PC-3 (cell line): ENCODE data around the gene ANKH. TPM values are rescaled to one million over a fixed set of nuclear protein-coding genes. Genes with fewer than 3 reads are reported as not detected.

Source experiments
- ATAC-seq: fragments of 200-7000 bp; cut with Tn5 transposase; 2 replicates; pipeline ENCODE4 v1.9.1; 2020; ENCODE audit warnings: mild to moderate bottlenecking, moderate library complexity
- BruUV-seq: library from RNA; stranded (reverse); fragments of 400-500 nt; replicated peaks from 2 replicates; lab custom pipeline; 2021; lab: Mats Ljungman, UMichigan
- CTCF ChIA-PET: fragments of 300-600 bp; sonication (Branson Sonifier 250); formaldehyde crosslinking; loops from one replicate; lab custom pipeline; 2022; ENCODE audit warnings: antibody characterized with exemption; lab: Charles Lee
- POLR2A ChIA-PET: fragments of 300-600 bp; sonication (Branson Sonifier 250); formaldehyde crosslinking; loops from one replicate; lab custom pipeline; 2022; ENCODE audit warnings: antibody characterized with exemption; ENCODE audit not compliant: unreplicated experiment; lab: Charles Lee
- DNase-seq: peaks from one replicate; pipeline ENCODE4 v3.0.0-alpha.2; 2015
- H2AFZ ChIP-seq: fragments of 300-600 bp; sonication (generic); 2 replicates; pipeline ENCODE4 v1.6.0; 2016; ENCODE audit warnings: antibody characterized with exemption, low read length
- H3F3A ChIP-seq: fragments of 300-600 bp; sonication (generic); one replicate; pipeline ENCODE4 v1.6.0; 2017; ENCODE audit warnings: antibody characterized with exemption, low read length, control low read depth, mild to moderate bottlenecking; ENCODE audit not compliant: unreplicated experiment
- H3K27ac ChIP-seq: fragments of 300-600 bp; sonication (generic); 2 replicates; pipeline ENCODE4 v1.5.1; 2016; ENCODE audit warnings: mild to moderate bottlenecking, low read length
- H3K27me3 ChIP-seq: fragments of 300-600 bp; sonication (generic); 2 replicates; pipeline ENCODE4 v1.6.1; 2016; ENCODE audit warnings: low read length, mixed read lengths
- H3K36me3 ChIP-seq: fragments of 300-600 bp; sonication (generic); 2 replicates; pipeline ENCODE4 v1.6.1; 2016; ENCODE audit warnings: low read depth, mixed run types, low read length, mixed read lengths
- H3K4me1 ChIP-seq: fragments of 300-600 bp; sonication (generic); 2 replicates; pipeline ENCODE4 v1.5.1; 2016; ENCODE audit warnings: low read length; ENCODE audit not compliant: insufficient read depth
- H3K4me2 ChIP-seq: fragments of 300-600 bp; sonication (generic); 2 replicates; pipeline ENCODE4 v1.6.0; 2016; ENCODE audit warnings: low read length
- H3K4me3 ChIP-seq: fragments of 300-600 bp; sonication (generic); 2 replicates; pipeline ENCODE4 v1.5.1; 2016; ENCODE audit warnings: mild to moderate bottlenecking, low read length, mixed read lengths
- H3K79me2 ChIP-seq: fragments of 300-600 bp; sonication (generic); 2 replicates; pipeline ENCODE4 v1.6.1; 2017; ENCODE audit warnings: low read length, mixed read lengths
- H3K9ac ChIP-seq: fragments of 300-600 bp; sonication (generic); 2 replicates; pipeline ENCODE4 v1.6.0; 2016; ENCODE audit warnings: mild to moderate bottlenecking, low read length
- H3K9me2 ChIP-seq: fragments of 300-600 bp; sonication (generic); replicated peaks from 2 replicates; pipeline ENCODE4 v1.6.1; 2016; ENCODE audit warnings: mixed run types, low read length, mixed read lengths
- H3K9me3 ChIP-seq: fragments of 300-600 bp; sonication (generic); 2 replicates; pipeline ENCODE4 v1.6.1; 2016; ENCODE audit warnings: low read length, mixed read lengths
- H4K20me1 ChIP-seq: fragments of 300-600 bp; sonication (generic); 2 replicates; pipeline ENCODE4 v1.6.1; 2016; ENCODE audit warnings: low read length, mixed read lengths
- EZH2 ChIP-seq: fragments of 300-600 bp; sonication (generic); IDR thresholded peaks from one replicate; pipeline ENCODE4 v1.6.1; 2017; ENCODE audit warnings: antibody characterized with exemption, mild to moderate bottlenecking, low read length; ENCODE audit not compliant: unreplicated experiment
- EZH2phosphoT487 ChIP-seq: fragments of 300-600 bp; sonication (generic); IDR thresholded peaks from 2 replicates; pipeline ENCODE4 v1.6.1; 2018; ENCODE audit warnings: mild to moderate bottlenecking, antibody characterized with exemption, low read length, borderline replicate concordance
- intact Hi-C: fragments of 100-400 bp; cut with micrococcal nuclease; formaldehyde crosslinking; loops from 2 replicates; pipeline ENCODE4 v1.9.0; 2023
- total RNA-seq: library from RNA; depleted of rRNA; stranded (reverse); fragments of >200 nt; gene quantifications from 2 replicates; pipeline ENCODE4 v1.2.3, GENCODE V29; 2014
- TF ChIP-seq, protein P1 (sequence below): fragments of 300-600 bp; sonication (generic); conservative IDR thresholded peaks from 2 replicates; pipeline ENCODE4 v1.5.1; 2017; ENCODE audit warnings: antibody characterized with exemption, low read depth, mild to moderate bottlenecking, low read length

The ANKH gene
- total RNA-seq, 1 experiment from 2014 or later, result 11.6 TPM

DNA sequence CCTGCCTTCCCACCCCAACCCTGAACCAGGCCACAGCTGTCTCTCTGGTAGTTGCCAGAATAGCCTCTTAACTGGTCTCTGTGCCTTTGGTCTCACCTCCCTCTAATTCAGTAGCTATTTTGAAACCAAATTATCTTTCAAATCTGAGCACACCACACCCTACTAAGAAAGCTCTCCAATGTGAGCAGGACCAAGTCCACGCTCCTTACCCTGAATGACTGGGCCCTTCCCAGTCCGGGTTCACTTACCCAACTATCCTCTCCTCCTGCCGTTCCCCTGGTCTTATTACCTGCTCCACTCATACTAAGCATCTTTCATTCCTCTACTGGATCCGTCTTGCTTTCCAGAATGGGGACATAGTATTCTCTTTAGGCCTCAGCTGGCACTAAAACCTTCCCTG, 16.8 kb downstream of the ANKH start:
- H3K9me3 ChIP-seq, result no peaks in the 10 kb centered on the region
- DNase-seq, result no peak
- H3K4me3 ChIP-seq, result no peak overlapping the region
- H3F3A ChIP-seq, result no peaks in the 10 kb centered on the region
- CTCF ChIA-PET, result no interaction called here
- no peaks in the 10 kb centered on the region for H4K20me1 ChIP-seq
- intact Hi-C loops, result no loop called here
- H3K4me1 ChIP-seq, result peaks cover 6% of the 10 kb centered on the region
- TF ChIP-seq EZH2 (no peak), EZH2phosphoT487 (no peak)
- TF ChIP-seq, protein P1, sequence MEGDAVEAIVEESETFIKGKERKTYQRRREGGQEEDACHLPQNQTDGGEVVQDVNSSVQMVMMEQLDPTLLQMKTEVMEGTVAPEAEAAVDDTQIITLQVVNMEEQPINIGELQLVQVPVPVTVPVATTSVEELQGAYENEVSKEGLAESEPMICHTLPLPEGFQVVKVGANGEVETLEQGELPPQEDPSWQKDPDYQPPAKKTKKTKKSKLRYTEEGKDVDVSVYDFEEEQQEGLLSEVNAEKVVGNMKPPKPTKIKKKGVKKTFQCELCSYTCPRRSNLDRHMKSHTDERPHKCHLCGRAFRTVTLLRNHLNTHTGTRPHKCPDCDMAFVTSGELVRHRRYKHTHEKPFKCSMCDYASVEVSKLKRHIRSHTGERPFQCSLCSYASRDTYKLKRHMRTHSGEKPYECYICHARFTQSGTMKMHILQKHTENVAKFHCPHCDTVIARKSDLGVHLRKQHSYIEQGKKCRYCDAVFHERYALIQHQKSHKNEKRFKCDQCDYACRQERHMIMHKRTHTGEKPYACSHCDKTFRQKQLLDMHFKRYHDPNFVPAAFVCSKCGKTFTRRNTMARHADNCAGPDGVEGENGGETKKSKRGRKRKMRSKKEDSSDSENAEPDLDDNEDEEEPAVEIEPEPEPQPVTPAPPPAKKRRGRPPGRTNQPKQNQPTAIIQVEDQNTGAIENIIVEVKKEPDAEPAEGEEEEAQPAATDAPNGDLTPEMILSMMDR, result no peak
- no peak overlapping the region for H3K9ac ChIP-seq
- no peak for ATAC-seq
- no TSS peak for BruUV-seq
- no peaks in the 10 kb centered on the region for H3K27me3 ChIP-seq
- no peaks in the 10 kb centered on the region for H3K36me3 ChIP-seq
- no peaks in the 10 kb centered on the region for H3K79me2 ChIP-seq
- POLR2A ChIA-PET, result no interaction called here
- no peak overlapping the region for H3K4me2 ChIP-seq
- no peaks in the 10 kb centered on the region for H3K9me2 ChIP-seq
- no peak overlapping the region for H2AFZ ChIP-seq
- no peak overlapping the region for H3K27ac ChIP-seq

DNA sequence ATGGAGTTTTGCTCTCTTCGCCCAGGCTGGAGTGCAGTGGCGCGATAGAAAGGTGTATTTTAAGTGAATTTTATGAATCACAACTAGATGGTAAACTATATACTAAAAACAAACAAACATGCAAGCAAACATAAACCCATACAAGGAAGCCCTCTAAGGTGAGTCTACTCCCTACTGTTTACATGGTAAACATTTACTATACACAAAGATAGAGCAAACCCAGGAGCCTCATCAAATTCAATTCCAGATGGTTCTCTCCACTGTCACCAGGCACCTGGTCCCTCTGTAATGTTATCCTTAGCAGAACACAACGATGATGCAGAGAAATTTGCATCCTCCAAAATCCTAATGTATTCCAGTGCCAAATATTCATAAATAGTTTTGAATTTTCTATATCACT, 17.9 kb downstream of the ANKH start:
- Histone ChIP-seq H3F3A (no peaks in the 10 kb centered on the region), H3K9ac (no peak overlapping the region), H2AFZ (no peak overlapping the region), H3K79me2 (no peaks in the 10 kb centered on the region), H3K4me1 (peaks cover 17% of the 10 kb centered on the region), H3K27ac (no peak overlapping the region), H3K36me3 (no peaks in the 10 kb centered on the region), H3K9me2 (no peaks in the 10 kb centered on the region), H3K9me3 (no peaks in the 10 kb centered on the region), H3K4me3 (no peak overlapping the region), H3K4me2 (no peak overlapping the region), H4K20me1 (no peaks in the 10 kb centered on the region), H3K27me3 (no peaks in the 10 kb centered on the region)
- ATAC-seq (no peak), DNase-seq (no peak)
- ChIA-PET CTCF (no interaction called here), POLR2A (no interaction called here)
- intact Hi-C loops, result no loop called here
- TF ChIP-seq EZH2 (no peak), EZH2phosphoT487 (no peak)
- TF ChIP-seq, protein P1, result no peak
- no TSS peak for BruUV-seq

DNA sequence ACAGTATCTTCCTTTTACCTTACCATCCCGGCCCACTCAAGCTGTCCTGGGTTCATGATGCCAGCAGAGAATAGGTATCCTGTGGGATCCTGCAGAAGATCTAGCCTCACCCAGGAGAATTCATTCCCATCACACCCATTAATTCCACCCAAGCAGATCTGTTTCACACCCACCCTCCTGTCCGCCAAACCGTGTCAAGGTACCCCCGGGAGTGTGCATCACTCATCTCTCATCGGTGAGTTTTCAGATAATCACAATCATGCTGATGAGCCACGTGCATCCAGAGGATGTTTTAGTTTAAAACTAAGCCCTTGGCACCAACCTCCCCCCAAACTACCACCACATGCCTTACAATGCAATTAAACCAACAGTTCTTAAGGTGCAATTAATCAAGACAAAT, 18.8 kb downstream of the ANKH start:
- DNase-seq (no peak), ATAC-seq (no peak)
- ChIA-PET POLR2A (no interaction called here), CTCF (no interaction called here)
- Histone ChIP-seq H3K9me3 (no peaks in the 10 kb centered on the region), H3K4me1 (peaks cover 18% of the 10 kb centered on the region), H3K27me3 (no peaks in the 10 kb centered on the region), H3K4me3 (no peak overlapping the region), H3K9ac (no peak overlapping the region), H3K36me3 (no peaks in the 10 kb centered on the region), H3K79me2 (no peaks in the 10 kb centered on the region), H2AFZ (no peak overlapping the region), H3F3A (no peaks in the 10 kb centered on the region), H3K27ac (no peak overlapping the region), H3K9me2 (no peaks in the 10 kb centered on the region), H3K4me2 (no peak overlapping the region), H4K20me1 (no peaks in the 10 kb centered on the region)
- no TSS peak for BruUV-seq
- TF ChIP-seq EZH2 (no peak), EZH2phosphoT487 (no peak)
- TF ChIP-seq, protein P1, result no peak
- intact Hi-C loops, result no loop called here
